Renal cortical epithelial cell (primary cell): Measurements from ENCODE around the gene SGK2. TPM values are rescaled to one million over a fixed set of nuclear protein-coding genes. Genes with fewer than 3 reads are reported as not detected.
"Not testable (repeated sequence)": the region's sequence is repeated elsewhere in the genome, so short reads cannot be mapped to it uniquely, and the experiment has no call there.

Source experiments
- DNase-seq: peaks from one replicate; pipeline ENCODE4 v3.0.0-alpha.2; 2011; ENCODE audit warnings: low read depth
- total RNA-seq: library from RNA; depleted of rRNA; stranded (reverse); fragments of >200 nt; gene quantifications from 2 replicates; pipeline ENCODE4 v1.2.3, GENCODE V29; 2014

Gene SGK2
- total RNA-seq, 1 donor from 2014 or later, result 39.4 TPM

DNA sequence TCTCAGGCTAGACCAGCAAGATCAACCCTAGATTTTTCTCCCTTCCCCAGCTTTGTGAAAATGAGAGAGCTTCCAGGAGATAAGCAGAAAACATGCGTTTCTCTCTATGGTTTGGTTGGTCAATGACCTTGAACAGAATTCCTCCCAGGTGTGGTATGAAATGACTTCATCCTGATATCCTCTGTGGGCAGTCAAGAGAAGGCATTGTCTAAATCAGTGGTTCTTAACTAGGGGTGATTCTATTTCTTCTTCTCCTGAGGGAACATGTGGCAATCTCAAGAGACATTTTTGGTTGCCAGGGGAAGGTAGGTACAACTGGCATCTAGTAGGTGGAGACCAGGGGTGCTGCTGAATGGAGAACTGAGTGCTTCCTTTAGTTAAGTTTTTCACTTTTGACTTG, 44.3 kb downstream of the SGK2 start:
- DNase-seq, result peak; percentile 6

DNA sequence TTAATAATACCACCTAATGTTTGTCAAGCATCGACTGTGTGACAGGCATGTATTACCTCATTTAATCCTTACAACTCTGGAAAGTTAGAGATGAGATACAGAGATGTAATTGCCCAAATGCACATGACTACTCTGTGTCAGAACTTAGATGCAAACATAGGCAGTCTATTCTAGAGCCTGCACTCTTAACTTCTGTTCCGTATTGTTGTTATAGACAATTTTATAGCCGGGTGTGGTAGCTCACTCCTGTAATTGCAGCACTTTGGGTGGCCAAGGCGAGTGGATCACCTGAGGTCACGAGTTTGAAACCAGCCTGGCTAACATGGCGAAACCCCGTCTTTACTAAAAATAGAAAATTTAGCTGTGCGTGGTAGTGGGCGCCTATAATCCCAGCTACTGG, 46.9 kb downstream of the SGK2 start:
- DNase-seq, result no peak

DNA sequence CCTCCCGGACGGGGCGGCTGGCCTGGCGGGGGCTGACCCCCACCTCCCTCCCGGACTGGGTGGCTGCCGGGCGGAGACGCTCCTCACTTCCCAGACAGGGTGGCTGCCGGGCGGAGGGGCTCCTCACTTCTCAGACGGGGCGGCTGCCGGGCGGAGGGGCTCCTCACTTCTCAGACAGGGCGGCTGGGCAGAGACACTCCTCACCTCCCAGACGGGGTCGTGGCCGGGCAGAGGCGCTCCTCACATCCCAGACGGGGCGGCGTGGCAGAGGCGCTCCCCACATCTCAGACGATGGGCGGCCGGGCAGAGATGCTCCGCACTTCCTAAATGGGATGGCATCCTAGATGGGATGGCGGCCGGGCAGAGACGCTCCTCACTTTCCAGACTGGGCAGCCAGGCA, 48.5 kb downstream of the SGK2 start:
- not testable (repeated sequence) for DNase-seq

DNA sequence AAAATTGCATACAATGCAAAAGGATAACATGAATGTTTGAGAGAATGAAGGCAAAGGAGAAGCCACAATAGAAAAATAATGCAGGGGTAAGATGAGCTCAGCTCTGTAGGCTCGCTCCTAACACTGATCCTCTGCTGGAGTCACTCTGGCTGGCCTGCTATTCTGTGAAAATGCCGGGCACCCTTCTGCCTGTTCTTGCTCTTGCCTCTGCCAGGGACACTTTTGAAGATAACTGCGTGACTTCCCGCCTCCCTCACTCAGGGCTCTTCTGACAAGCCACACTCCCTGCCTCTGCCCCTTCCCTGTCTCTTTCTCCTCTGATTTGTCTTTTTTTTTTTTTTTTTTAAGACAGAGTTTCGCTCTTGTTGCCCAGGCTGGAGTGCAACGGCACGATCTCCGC, 72.8 kb downstream of the SGK2 start:
- no peak for DNase-seq

Other genes starting within 250 kb of the SGK2 start
- 59.6 and 79.9 TPM in 2 replicates for gene SRSF6, start 101.1 kb upstream of the SGK2 start, total RNA-seq
- 3.3 and 10.9 TPM in 2 replicates for gene L3MBTL1, start 51.3 kb upstream of the SGK2 start, total RNA-seq
- gene IFT52, start 31.9 kb downstream of the SGK2 start, total RNA-seq, result 34.2 and 37.3 TPM in 2 replicates
- gene MYBL2, start 108.1 kb downstream of the SGK2 start, total RNA-seq, result 0.80 and 14.2 TPM in 2 replicates
- gene GTSF1L, start 168.0 kb downstream of the SGK2 start, total RNA-seq, result not detected in 2 replicates